GM10248 (cell line): ENCODE data around the gene MAEA.

Experiments
- CTCF ChIA-PET: fragments of 300-600 bp; sonication (Branson Sonifier 250); formaldehyde crosslinking; extraction: SDS; loops from one replicate; lab custom pipeline; 2021; ENCODE audit warnings: antibody characterized with exemption; lab: Yijun Ruan, JAX
- POLR2A ChIA-PET: fragments of 350-650 bp; sonication (Branson Sonifier 250); formaldehyde crosslinking; extraction: SDS; loops from one replicate; lab custom pipeline; 2020; ENCODE audit warnings: antibody characterized with exemption; lab: Yijun Ruan, JAX
- DNase-seq: peaks from one replicate; pipeline ENCODE4 v3.0.0; 2012; ENCODE audit errors: extremely low spot score
- CTCF ChIP-seq: IDR thresholded peaks from 2 replicates; pipeline ENCODE4 v1.5.1; 2012; ENCODE audit warnings: mild to moderate bottlenecking, low read depth; ENCODE audit errors: extremely low read depth, missing control alignments, control extremely low read depth

The MAEA gene

GRCh38 chr4:1274871-1275270 lies 14.8 kb upstream of the MAEA start:
- ChIA-PET POLR2A (no interaction called here), CTCF (no interaction called here)
- TF ChIP-seq CTCF, result no peak
- no peak for DNase-seq

DNA sequence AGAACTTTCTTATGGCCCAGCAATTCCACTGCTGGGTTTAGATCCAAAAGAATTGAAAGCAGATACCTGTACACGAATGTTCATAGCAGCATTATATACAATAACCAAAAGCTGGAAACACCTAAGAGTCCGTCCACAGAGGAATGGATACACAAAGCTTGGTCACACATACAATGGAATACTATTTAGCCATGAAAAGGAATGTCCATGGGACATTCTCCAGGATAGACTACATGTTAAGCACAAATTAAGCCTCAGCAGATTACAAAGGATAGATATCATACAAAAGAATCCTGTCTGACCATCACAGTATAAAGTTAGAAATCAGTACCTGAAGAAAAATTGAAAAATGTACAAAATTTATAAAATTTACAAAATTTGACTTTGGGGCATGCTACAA lies 12.7 kb upstream of the MAEA start:
- ChIA-PET POLR2A (no interaction called here), CTCF (interaction anchor here (2.0 kb wide), 1 partner anchor 9 kb away, joined by 14 read pairs; no protein-coding TSS in a partner anchor)
- no peak for TF ChIP-seq CTCF
- DNase-seq, result no peak

GRCh38 chr4:1277667-1278665 lies 11.7 kb upstream of the MAEA start:
- DNase-seq, result no peak
- no peak for TF ChIP-seq CTCF
- ChIA-PET POLR2A (no interaction called here), CTCF (interaction anchor here (1.3 to 2.0 kb wide), 3 partner anchors 10 to 147 kb away, joined by 4 to 14 read pairs (median 5); no protein-coding TSS in a partner anchor)

DNA sequence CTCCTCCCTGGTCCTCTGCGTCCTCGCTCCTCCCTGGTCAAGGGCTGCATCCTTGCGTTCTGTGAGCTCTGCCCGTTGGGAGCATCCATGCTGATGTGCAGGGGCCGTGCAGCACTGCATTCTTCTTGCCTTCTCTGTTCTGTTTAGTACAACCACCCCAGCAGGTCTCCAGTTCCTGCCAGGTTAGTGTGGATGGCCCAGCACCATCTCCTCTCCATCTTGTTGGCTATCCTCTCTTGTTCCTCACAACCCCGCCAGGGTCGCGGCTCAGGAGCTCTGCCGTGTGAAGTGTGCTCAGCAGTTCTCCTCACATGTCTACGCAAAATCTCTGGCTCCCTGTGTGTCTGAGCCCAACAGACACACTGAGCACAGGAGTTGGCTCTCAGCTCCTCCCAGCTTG lies 10.4 kb upstream of the MAEA start:
- POLR2A ChIA-PET, result no interaction called here
- DNase-seq, result no peak
- CTCF ChIA-PET, result interaction anchor here (1.6 kb wide), 1 partner anchor 148 kb away, joined by 5 read pairs; no protein-coding TSS in a partner anchor
- no peak for TF ChIP-seq CTCF

DNA sequence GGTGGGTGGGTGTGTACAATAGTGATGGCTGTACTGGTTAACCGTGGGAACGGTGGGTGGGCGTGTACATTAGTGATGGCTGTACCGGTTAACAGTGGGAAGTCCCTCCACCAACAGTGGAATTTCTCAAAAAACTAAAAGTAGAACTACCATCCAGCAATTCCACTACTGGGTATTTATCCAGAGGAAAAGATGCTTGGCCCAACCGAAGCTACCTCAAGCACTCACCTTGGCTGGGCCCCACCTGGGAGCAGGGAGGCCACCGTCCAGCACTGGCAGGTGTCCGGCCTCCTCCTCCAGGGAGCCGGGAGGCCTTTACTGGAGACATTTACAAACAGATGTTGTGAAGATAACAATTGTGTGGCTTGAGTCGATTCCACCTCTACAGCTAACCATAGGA lies 6.0 kb upstream of the MAEA start:
- ChIA-PET CTCF (interaction anchor here (2.0 to 3.7 kb wide), 2 partner anchors 16 to 152 kb away, joined by 9 to 31 read pairs; no protein-coding TSS in a partner anchor), POLR2A (no interaction called here)
- no peak for TF ChIP-seq CTCF
- DNase-seq, result no peak

- ChIA-PET CTCF (interaction anchor here (0.9 to 3.7 kb wide), 7 partner anchors 18 to 156 kb away, joined by 3 to 31 read pairs (median 3); no protein-coding TSS in a partner anchor), POLR2A (no interaction called here)
- DNase-seq, result no peak
- TF ChIP-seq CTCF, result no peak
These were observed 4.4 kb upstream of the MAEA start for GRCh38 chr4:1285151-1285789.
